GM12892 (cell line): ENCODE results near the gene ZDHHC4. TPM values are rescaled to one million over a fixed set of nuclear protein-coding genes. Genes with fewer than 3 reads are reported as not detected.
A peak's percentile ranks its signal among the peaks of the same experiment; 100 is the strongest.

Source experiments
- DNase-seq: peaks from one replicate; pipeline ENCODE4 v3.0.0; 2011; ENCODE audit not compliant: insufficient read length
- FAIRE-seq: peaks from 2 replicates; lab custom pipeline; 2011; peaks lifted over from hg19 to GRCh38; lab: Jason Lieb, UNC
- POLR2A ChIP-seq: IDR thresholded peaks from 2 replicates; pipeline ENCODE4 v1.6.1; 2011; ENCODE audit warnings: low read depth, low read length, control low read depth
- POLR2AphosphoS5 ChIP-seq: IDR thresholded peaks from 2 replicates; pipeline ENCODE4 v1.6.1; 2011; ENCODE audit warnings: low read depth, low read length, control low read depth
- TAF1 ChIP-seq: IDR thresholded peaks from 2 replicates; pipeline ENCODE4 v1.6.1; 2011; ENCODE audit warnings: low read depth, mild to moderate bottlenecking, control low read depth, low read length, borderline replicate concordance
- polyA plus RNA-seq: library from polyadenylated mRNA; unstranded; fragments of >200 nt; gene quantifications from one replicate; pipeline ENCODE4 v1.2.1, GENCODE V29; 2012; ENCODE audit warnings: missing spikeins, inconsistent platforms; ENCODE audit not compliant: missing spikeins

ZDHHC4 gene
- polyA plus RNA-seq: 27.8 TPM

GRCh38 chr7:6577369-6578113 lies at the start of gene ZDHHC4:
Gene ZDHHC4 (plus strand): TSS chr7:6577454. CDS start chr7:6580562, 3,108 bp downstream.
- TF ChIP-seq POLR2A (peak; percentile 94), POLR2AphosphoS5 (peak; percentile 85), TAF1 (peak; percentile 73; the same call in 1 of the 2 replicates)
- peak; percentile 93 for FAIRE-seq
- DNase-seq: peak; percentile 99

GRCh38 chr7:6528401-6529130 lies 48.7 kb upstream of the ZDHHC4 start:
- FAIRE-seq (no peak), DNase-seq (no peak)
- TF ChIP-seq POLR2AphosphoS5: no peak
- TF ChIP-seq POLR2A: no peak
- TF ChIP-seq TAF1: no peak

- TF ChIP-seq POLR2AphosphoS5 (no peak), TAF1 (no peak), POLR2A (no peak)
- no peak for FAIRE-seq
- DNase-seq: no peak
Measured at GRCh38 chr7:6529643-6530042, 47.6 kb upstream of the ZDHHC4 start.

- FAIRE-seq (peak; percentile 30), DNase-seq (peak; percentile 67)
- TF ChIP-seq POLR2AphosphoS5 (no peak), TAF1 (no peak), POLR2A (no peak)
Measured at GRCh38 chr7:6530626-6531491, 46.4 kb upstream of the ZDHHC4 start.

GRCh38 chr7:6531492-6532279 lies 45.6 kb upstream of the ZDHHC4 start:
- FAIRE-seq: no peak
- no peak for TF ChIP-seq POLR2AphosphoS5
- no peak for TF ChIP-seq TAF1
- TF ChIP-seq POLR2A: no peak
- no peak for DNase-seq

GRCh38 chr7:6532516-6532915 lies 44.7 kb upstream of the ZDHHC4 start:
- no peak for TF ChIP-seq POLR2AphosphoS5
- TF ChIP-seq POLR2A: no peak
- no peak for TF ChIP-seq TAF1
- no peak for DNase-seq
- no peak for FAIRE-seq

- DNase-seq (no peak), FAIRE-seq (peak; percentile 76)
- no peak for TF ChIP-seq TAF1
- no peak for TF ChIP-seq POLR2A
- TF ChIP-seq POLR2AphosphoS5: no peak
Measured at GRCh38 chr7:6533893-6534495, 43.3 kb upstream of the ZDHHC4 start.

GRCh38 chr7:6536262-6537260 lies 40.7 kb upstream of the ZDHHC4 start:
- FAIRE-seq (no peak), DNase-seq (no peak)
- TF ChIP-seq TAF1 (no peak), POLR2A (no peak), POLR2AphosphoS5 (no peak)

- FAIRE-seq (no peak), DNase-seq (no peak)
- TF ChIP-seq TAF1 (no peak), POLR2AphosphoS5 (no peak), POLR2A (no peak)
Measured at GRCh38 chr7:6542368-6542767, 34.9 kb upstream of the ZDHHC4 start.

GRCh38 chr7:6545398-6546126 lies 31.7 kb upstream of the ZDHHC4 start:
- no peak for DNase-seq
- TF ChIP-seq TAF1: no peak
- no peak for FAIRE-seq
